K562 (cell line): ENCODE data around the gene CLCF1. TPM values are rescaled to one million over a fixed set of nuclear protein-coding genes. Genes with fewer than 3 reads are reported as not detected.

Experiments
- ARID4B ChIP-seq: sonication (generic); formaldehyde crosslinking; IDR thresholded peaks from 2 replicates; pipeline ENCODE4 v1.8.0; 2022; ENCODE audit warnings: mild to moderate bottlenecking, missing genetic modification reagents
- CCNT2 ChIP-seq: IDR thresholded peaks from 2 replicates; pipeline ENCODE4 v1.6.1; 2011; ENCODE audit warnings: borderline replicate concordance, low read depth, mild to moderate bottlenecking, moderate library complexity, mixed read lengths, low read length; ENCODE audit not compliant: insufficient read length; ENCODE audit errors: extremely low read depth
- CREB1 ChIP-seq, 2 experiments: sonication (generic) in 1 of 2; formaldehyde crosslinking in 1 of 2; IDR thresholded peaks; 2 replicates each; pipeline versions ENCODE4 v1.6.1 to v1.8.0; 2012 to 2022; ENCODE audit warnings: inconsistent platforms in 1 of 2, mild to moderate bottlenecking in 1 of 2, missing genetic modification reagents in 1 of 2, moderate library complexity in 1 of 2
- CTBP1 ChIP-seq: fragments of 450-650 bp; IDR thresholded peaks from 2 replicates; pipeline ENCODE4 v1.6.1; 2016; ENCODE audit warnings: borderline replicate concordance
- HDAC6 ChIP-seq: IDR thresholded peaks from 2 replicates; pipeline ENCODE4 v1.6.1; 2012; ENCODE audit warnings: low read depth, mild to moderate bottlenecking, control low read depth, inconsistent platforms, low read length, moderate library complexity
- HMG20A ChIP-seq: fragments of 450-650 bp; formaldehyde crosslinking; conservative IDR thresholded peaks from 2 replicates; pipeline ENCODE4 v1.4.0; 2020; ENCODE audit warnings: mild to moderate bottlenecking, mixed read lengths
- MAZ ChIP-seq, 2 experiments: fragments of 450-650 bp in 1 of 2; sonication (generic) in 1 of 2; formaldehyde crosslinking; IDR thresholded peaks in 1 of 2; conservative IDR thresholded peaks in 1 of 2; 2 replicates each; pipeline versions ENCODE4 v1.4.0 to v1.5.0; 2020; ENCODE audit warnings: mild to moderate bottlenecking in 1 of 2, missing genetic modification reagents in 1 of 2
- MCM7 ChIP-seq, 2 experiments: fragments of 450-650 bp; IDR thresholded peaks; 2 replicates each; pipeline ENCODE4 v1.6.1; 2016 to 2018
- MLX ChIP-seq, 2 experiments: fragments of 450-650 bp in 1 of 2; sonication (generic) in 1 of 2; formaldehyde crosslinking; conservative IDR thresholded peaks; 2 replicates each; pipeline versions ENCODE4 v1.4.0 to v1.8.1; 2020 to 2022; ENCODE audit warnings: mild to moderate bottlenecking in 1 of 2, missing genetic modification reagents in 1 of 2
- MNT ChIP-seq, 2 experiments: fragments of 450-650 bp; conservative IDR thresholded peaks; 2 replicates each; pipeline ENCODE4 v1.6.1; 2017; ENCODE audit warnings: mild to moderate bottlenecking in 2 of 2, moderate library complexity in 2 of 2
- POLR2G ChIP-seq: fragments of 200-400 bp; formaldehyde crosslinking; IDR thresholded peaks from 2 replicates; pipeline ENCODE4 v1.6.1; 2017; ENCODE audit warnings: low read depth, mild to moderate bottlenecking, antibody characterized with exemption, low read length, moderate library complexity
- RAD21 ChIP-seq, 2 experiments: fragments of 250-450 bp in 1 of 2; fragments of 450-650 bp in 1 of 2; sonication (Bioruptor Pico) in 1 of 2; formaldehyde crosslinking in 1 of 2; IDR thresholded peaks in 1 of 2; conservative IDR thresholded peaks in 1 of 2; 2 replicates each; pipeline versions ENCODE4 v1.4.0 to v1.8.0; 2020 to 2022; ENCODE audit warnings: mild to moderate bottlenecking in 2 of 2, moderate library complexity in 1 of 2
- RBBP5 ChIP-seq: fragments of 200-600 bp; sonication (generic); IDR thresholded peaks from 2 replicates; pipeline ENCODE4 v1.6.1; 2012; ENCODE audit warnings: borderline replicate concordance, mild to moderate bottlenecking, low read length, control low read depth, inconsistent platforms; ENCODE audit not compliant: insufficient read depth, poor library complexity, severe bottlenecking
- SPI1 ChIP-seq: IDR thresholded peaks from 2 replicates; pipeline ENCODE4 v1.6.1; 2011; ENCODE audit warnings: low read depth, low read length, control low read depth, borderline replicate concordance
- USF1 ChIP-seq: sonication (generic); formaldehyde crosslinking; IDR thresholded peaks from 2 replicates; pipeline ENCODE4 v1.9.0; 2022; ENCODE audit warnings: mild to moderate bottlenecking, missing genetic modification reagents
- ZBTB7A ChIP-seq: IDR thresholded peaks from 2 replicates; pipeline ENCODE4 v1.6.1; 2011; ENCODE audit warnings: low read depth, mild to moderate bottlenecking, low read length, moderate library complexity, borderline replicate concordance; ENCODE audit not compliant: control insufficient read depth
- ZNF644 ChIP-seq: fragments of 200-800 bp; sonication (Bioruptor generic); IDR thresholded peaks from 2 replicates; pipeline ENCODE4 v1.6.1; 2016; ENCODE audit warnings: low read depth, missing genetic modification characterization, missing compliant biosample characterization
- polyA plus RNA-seq, 8 experiments: library from polyadenylated mRNA; depleted of rRNA in 4 of 8; stranded (reverse) in 5 of 8; unstranded in 3 of 8; fragments of >200 nt; fragmentation: Nextera tagmentation in 2 of 8; fragmentation: Illumina TruSeq in 1 of 8; extraction: Ambion mirVana in 2 of 8; extraction: Trizol in 1 of 8; gene quantifications; 2 replicates each; pipeline versions ENCODE4 v1.2.1 to v1.2.3, GENCODE V29; 2011 to 2014; ENCODE audit warnings: inconsistent platforms in 1 of 8, missing spikeins in 1 of 8
- total RNA-seq, 7 experiments: library from RNA; depleted of rRNA in 6 of 7; stranded (reverse); fragments of >200 nt in 6 of 7; fragmentation: Illumina TruSeq in 2 of 7; extraction: Trizol in 2 of 7; gene quantifications; 2 replicates each; pipeline versions ENCODE4 v1.2.1 to v1.2.3, GENCODE V29; 2011 to 2021; ENCODE audit warnings: low replicate concordance in 1 of 7

Gene CLCF1
- total and polyA plus RNA-seq, 9 of the 15 experiments (the other 6 are each of a cell fraction or from before 2014, with no cell fraction given) = 0.49 to 5.8 (median 3.0) TPM

GRCh38 chr11:67353317-67354074, 19.9 kb downstream of the CLCF1 start, which contains the start of gene POLD4 (continued):
- TF ChIP-seq POLR2G (peak; percentile 94), MCM7 (IDR thresholded peaks at IDR 0.05) (no peak), RBBP5 (peak; percentile 25), CTBP1 (peak; percentile 64; the same call in 1 of the 2 replicates), HDAC6 (no peak), RAD21 (CRISPR knock-in tag; conservative IDR thresholded peaks at IDR 0.05 in 1 of 2, IDR thresholded peaks at IDR 0.05 in 1 of 2) (no peak), MNT (conservative IDR thresholded peaks at IDR 0.05) (peak; percentile 42 to 81; a peak in 1 of 4 replicates), SPI1 (peak; percentile 98), CCNT2 (peak; percentile 64), USF1 (CRISPR knock-in tag) (no peak), MAZ (CRISPR knock-in tag; conservative IDR thresholded peaks at IDR 0.05 in 1 of 2, IDR thresholded peaks at IDR 0.05 in 1 of 2) (peak; percentile 75 to 86), ZBTB7A (peak; percentile 93), MLX (CRISPR knock-in tag; conservative IDR thresholded peaks at IDR 0.05) (0 out of 4 replicates have a peak, but pooled peaks of 1 of the 2 experiments have one; percentile 11), ARID4B (CRISPR knock-in tag) (peak; percentile 12; the same call in 1 of the 2 replicates), CREB1 (IDR thresholded peaks at IDR 0.05) (peak; percentile 50; the same call in 1 of the 2 replicates), CREB1 (CRISPR knock-in tag; IDR thresholded peaks at IDR 0.05) (no peak), ZNF644 (tag) (0 out of 2 replicates have a peak, but pooled peaks have one; percentile 17), HMG20A (no peak)
